Lower leg skin (tissue), 4 donors: ENCODE results near the gene PUS10. TPM values are rescaled to one million over a fixed set of nuclear protein-coding genes. Genes with fewer than 3 reads are reported as not detected.
"Not testable (repeated sequence)": the region's sequence is repeated elsewhere in the genome, so short reads cannot be mapped to it uniquely, and the experiment has no call there.

Experiments
- DNase-seq, 2 donors: peaks; one replicate each; pipeline ENCODE4 v3.0.0-alpha.2; 2019; ENCODE audit warnings: low spot score in 2 of 2
- H3K4me3 ChIP-seq: fragments of 200-600 bp; sonication (generic); 2 replicates; pipeline ENCODE4 v1.5.1; 2017; ENCODE audit warnings: mild to moderate bottlenecking, low read depth; ENCODE audit not compliant: poor library complexity, severe bottlenecking
- POLR2A ChIP-seq, 2 donors: fragments of 450-650 bp; IDR thresholded peaks; one replicate each; pipeline ENCODE4 v1.6.1; 2016 to 2017; ENCODE audit warnings: antibody characterized with exemption in 2 of 2, mild to moderate bottlenecking in 1 of 2, moderate library complexity in 1 of 2
- WGBS, 2 donors: methylation state at CpG; one replicate each; pipeline ENCODE4 v1.1.5; 2018; 5-methylcytosine and 5-hydroxymethylcytosine counted together
- intact Hi-C: fragments of 100-400 bp; cut with DNase I; formaldehyde crosslinking; loops from one replicate; pipeline ENCODE4 v1.15.0; 2023; ENCODE audit warnings: low total_unique reads
- total RNA-seq, 4 donors: library from RNA; depleted of rRNA; stranded (reverse); fragments of >200 nt; gene quantifications; one replicate each; pipeline ENCODE4 v1.1.0, GENCODE V29; 2016
- TF ChIP-seq, protein P1 (sequence below), 3 donors: fragments of 450-650 bp; IDR thresholded peaks; one replicate each; pipeline ENCODE4 v1.5.1; 2016; ENCODE audit warnings: antibody characterized with exemption in 3 of 3, mild to moderate bottlenecking in 3 of 3, moderate library complexity in 2 of 3

Gene PUS10
- total RNA-seq, 4 donors from 2014 or later = 3.6 to 10.2 (median 6.0) TPM

GRCh38 chr2:61045999-61046398 is 27.9 kb upstream of the PUS10 start:
- no peak for DNase-seq
- WGBS, 2 donors = 59 to 60% methylated on average over 4 of the region's 4 CpGs
- no peak overlapping the region for H3K4me3 ChIP-seq
- TF ChIP-seq, protein P1, sequence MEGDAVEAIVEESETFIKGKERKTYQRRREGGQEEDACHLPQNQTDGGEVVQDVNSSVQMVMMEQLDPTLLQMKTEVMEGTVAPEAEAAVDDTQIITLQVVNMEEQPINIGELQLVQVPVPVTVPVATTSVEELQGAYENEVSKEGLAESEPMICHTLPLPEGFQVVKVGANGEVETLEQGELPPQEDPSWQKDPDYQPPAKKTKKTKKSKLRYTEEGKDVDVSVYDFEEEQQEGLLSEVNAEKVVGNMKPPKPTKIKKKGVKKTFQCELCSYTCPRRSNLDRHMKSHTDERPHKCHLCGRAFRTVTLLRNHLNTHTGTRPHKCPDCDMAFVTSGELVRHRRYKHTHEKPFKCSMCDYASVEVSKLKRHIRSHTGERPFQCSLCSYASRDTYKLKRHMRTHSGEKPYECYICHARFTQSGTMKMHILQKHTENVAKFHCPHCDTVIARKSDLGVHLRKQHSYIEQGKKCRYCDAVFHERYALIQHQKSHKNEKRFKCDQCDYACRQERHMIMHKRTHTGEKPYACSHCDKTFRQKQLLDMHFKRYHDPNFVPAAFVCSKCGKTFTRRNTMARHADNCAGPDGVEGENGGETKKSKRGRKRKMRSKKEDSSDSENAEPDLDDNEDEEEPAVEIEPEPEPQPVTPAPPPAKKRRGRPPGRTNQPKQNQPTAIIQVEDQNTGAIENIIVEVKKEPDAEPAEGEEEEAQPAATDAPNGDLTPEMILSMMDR (IDR thresholded peaks at IDR 0.05) = no peak
- no peak for TF ChIP-seq POLR2A (IDR thresholded peaks at IDR 0.05)
- intact Hi-C loops = no loop called here

GRCh38 chr2:61045226-61045625 is 27.2 kb upstream of the PUS10 start:
- no peak for DNase-seq
- 70 to 76% methylated on average over 2 of the region's 2 CpGs for WGBS, 2 donors
- TF ChIP-seq POLR2A (IDR thresholded peaks at IDR 0.05) = no peak
- TF ChIP-seq, protein P1 (IDR thresholded peaks at IDR 0.05) = no peak
- intact Hi-C loops = no loop called here
- H3K4me3 ChIP-seq = no peak overlapping the region

DNA sequence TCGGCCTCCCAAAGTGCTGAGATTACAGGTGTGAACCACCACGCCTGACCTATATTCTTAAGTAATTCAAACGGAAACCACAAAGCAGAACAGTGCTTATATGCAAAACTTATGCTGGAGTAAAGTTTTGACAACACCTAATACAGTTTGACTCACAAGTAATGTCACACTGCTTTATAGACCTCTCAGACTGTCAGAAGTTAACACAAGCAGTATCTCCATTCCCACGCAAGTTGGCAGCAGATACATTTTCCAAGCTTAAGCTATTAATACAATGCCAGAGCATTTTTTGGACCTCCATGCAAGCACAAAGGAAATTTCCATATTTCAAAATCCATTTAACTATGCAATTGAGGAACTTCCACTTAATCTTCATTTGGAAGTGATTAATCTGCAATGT is 26.6 kb upstream of the PUS10 start:
- intact Hi-C loops = no loop called here
- DNase-seq = no peak
- TF ChIP-seq, protein P1 (IDR thresholded peaks at IDR 0.05) = no peak
- no peak for TF ChIP-seq POLR2A (IDR thresholded peaks at IDR 0.05)
- H3K4me3 ChIP-seq = no peak overlapping the region
- WGBS, 2 donors = 66 to 71% methylated on average over 4 of the region's 4 CpGs

DNA sequence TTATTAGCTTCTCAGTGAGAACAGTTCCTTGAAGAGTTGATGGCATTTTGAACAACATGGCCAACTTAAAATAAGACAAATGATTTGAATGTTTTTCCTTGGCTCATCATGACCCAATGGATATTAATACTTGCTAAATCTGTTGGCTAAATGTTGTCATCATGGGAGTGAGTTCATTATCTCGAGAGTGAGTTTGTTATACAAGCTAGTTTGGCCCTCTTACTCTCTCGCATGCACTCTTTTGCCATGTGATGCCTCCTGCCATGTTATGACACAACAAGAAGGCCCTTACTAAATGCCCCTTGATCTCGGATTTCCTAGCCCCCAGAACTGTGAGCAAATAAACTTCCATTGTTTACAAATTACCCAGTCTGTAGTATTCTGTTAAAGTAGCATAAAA is 24.8 kb upstream of the PUS10 start:
- no peak for DNase-seq
- WGBS, 2 donors = 76 to 77% methylated on average over 3 of the region's 3 CpGs
- no peak overlapping the region for H3K4me3 ChIP-seq
- intact Hi-C loops = no loop called here
- no peak for TF ChIP-seq POLR2A (IDR thresholded peaks at IDR 0.05)
- TF ChIP-seq, protein P1 (IDR thresholded peaks at IDR 0.05) = no peak

DNA sequence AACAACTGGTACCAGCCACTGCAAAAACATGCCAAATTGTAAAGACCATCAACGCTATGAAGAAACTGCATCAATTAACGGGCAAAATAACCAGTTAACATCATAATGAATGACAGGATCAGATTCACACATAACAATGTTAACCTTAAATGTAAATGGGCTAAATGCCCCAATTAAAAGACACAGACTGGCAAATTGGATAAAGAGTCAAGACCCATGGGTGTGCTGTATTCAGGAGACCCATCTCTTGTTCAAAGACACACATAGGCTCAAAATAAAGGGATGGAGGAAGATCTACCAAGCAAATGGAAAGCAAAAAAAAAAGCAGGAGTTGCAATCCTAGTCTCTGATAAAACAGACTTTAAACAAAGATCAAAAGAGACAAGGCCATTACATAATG is 18.6 kb upstream of the PUS10 start:
- 98% methylated on average over 2 of the region's 2 CpGs for WGBS, 2 donors
- DNase-seq, H3K4me3 ChIP-seq, intact Hi-C loops: not testable (repeated sequence)

- WGBS, 2 donors = 92 to 97% methylated on average over 9 of the region's 9 CpGs
- intact Hi-C loops, H3K4me3 ChIP-seq, DNase-seq: not testable (repeated sequence)
Measured at GRCh38 chr2:61034592-61034991, 16.5 kb upstream of the PUS10 start.

- DNase-seq = no peak
- intact Hi-C loops = no loop called here
- WGBS, 2 donors = 95 to 96% methylated on average over 3 of the region's 3 CpGs
- no peak overlapping the region for H3K4me3 ChIP-seq
- TF ChIP-seq, protein P1 (IDR thresholded peaks at IDR 0.05) = no peak
- no peak for TF ChIP-seq POLR2A (IDR thresholded peaks at IDR 0.05)
Measured at GRCh38 chr2:61029533-61029932, 11.5 kb upstream of the PUS10 start.
